Fibroblast of skin of left biceps (primary cell): ENCODE measurements around the gene APOBEC3B.
"Not testable (repeated sequence)": the region's sequence is repeated elsewhere in the genome, so short reads cannot be mapped to it uniquely, and the experiment has no call there.

Experiments
- DNase-seq, 2 experiments: peaks; one replicate each; pipeline ENCODE4 v3.0.0-alpha.2; 2013; ENCODE audit warnings: low read depth in 2 of 2

APOBEC3B gene

GRCh38 chr22:38981992-38982927 is at the start of gene APOBEC3B:
Gene APOBEC3B (plus strand): TSS chr22:38982347. CDS start chr22:38982454, 107 bp downstream.
- DNase-seq, result peak; percentile 73 to 76

GRCh38 chr22:38935023-38935422 is 47.1 kb upstream of the APOBEC3B start:
- DNase-seq, result no peak

DNA sequence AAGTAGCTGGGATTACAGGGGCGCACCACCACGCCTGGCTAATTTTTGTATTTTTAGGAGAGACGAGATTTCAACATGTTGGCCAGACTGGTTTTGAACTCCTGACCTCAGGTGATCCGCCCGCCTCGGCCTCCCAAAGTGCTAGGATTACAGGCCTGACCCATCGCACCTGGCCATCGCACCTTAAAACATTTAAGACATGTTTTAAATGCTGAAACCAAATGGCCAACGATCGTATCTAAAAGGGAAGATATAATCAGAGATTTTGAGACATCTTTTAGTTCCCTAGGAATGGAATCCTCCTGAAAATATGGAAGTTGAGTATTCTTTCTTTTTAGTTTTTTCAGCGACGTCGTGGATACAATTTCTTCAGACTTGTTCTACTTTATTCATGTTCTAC is 46.5 kb upstream of the APOBEC3B start:
- no peak for DNase-seq

DNA sequence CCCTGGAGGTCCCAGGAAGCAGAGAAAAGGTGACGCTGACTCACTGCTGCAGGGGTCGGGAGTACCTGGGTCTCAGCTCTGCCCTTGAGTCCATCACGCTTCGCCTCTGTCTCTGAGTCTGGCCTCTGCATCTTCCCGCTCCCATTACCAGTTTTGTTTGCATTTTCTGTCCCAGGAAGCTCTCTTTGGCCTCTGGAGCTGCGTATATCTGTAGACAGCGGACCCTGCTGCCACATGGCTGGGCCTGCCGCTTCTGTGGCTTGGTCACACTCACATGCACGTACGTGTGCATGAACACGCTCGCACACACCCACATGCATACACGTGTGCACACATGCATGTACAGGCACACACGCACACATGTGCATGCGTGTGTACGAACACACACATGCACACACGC is 45.6 kb upstream of the APOBEC3B start:
- DNase-seq, result no peak

- no peak for DNase-seq
Observed at GRCh38 chr22:38937036-38937435, 45.1 kb upstream of the APOBEC3B start.

- no peak for DNase-seq
Observed at GRCh38 chr22:38937541-38937940, 44.6 kb upstream of the APOBEC3B start.

DNA sequence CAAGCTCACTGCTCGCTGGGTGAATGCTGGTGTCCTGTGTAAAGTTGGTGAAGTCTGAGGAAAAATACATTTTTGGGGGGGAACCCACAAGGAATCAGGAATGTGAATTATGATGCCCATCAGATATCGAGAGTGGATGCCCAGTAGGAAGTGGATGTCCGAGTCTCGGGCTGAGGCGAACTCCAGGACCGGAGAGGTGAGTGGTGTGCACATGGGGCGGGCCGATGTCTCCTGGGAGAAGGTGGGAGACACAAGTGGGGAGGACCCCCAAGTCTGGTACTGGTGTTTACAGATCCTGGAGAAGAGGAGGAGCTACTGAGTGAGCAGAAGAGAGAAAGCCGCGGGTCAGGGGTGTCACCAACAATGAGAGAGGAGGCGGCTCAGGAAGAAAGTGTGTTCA is 43.9 kb upstream of the APOBEC3B start:
- no peak for DNase-seq

GRCh38 chr22:38938925-38939324 is 43.2 kb upstream of the APOBEC3B start:
- DNase-seq, result no peak

DNA sequence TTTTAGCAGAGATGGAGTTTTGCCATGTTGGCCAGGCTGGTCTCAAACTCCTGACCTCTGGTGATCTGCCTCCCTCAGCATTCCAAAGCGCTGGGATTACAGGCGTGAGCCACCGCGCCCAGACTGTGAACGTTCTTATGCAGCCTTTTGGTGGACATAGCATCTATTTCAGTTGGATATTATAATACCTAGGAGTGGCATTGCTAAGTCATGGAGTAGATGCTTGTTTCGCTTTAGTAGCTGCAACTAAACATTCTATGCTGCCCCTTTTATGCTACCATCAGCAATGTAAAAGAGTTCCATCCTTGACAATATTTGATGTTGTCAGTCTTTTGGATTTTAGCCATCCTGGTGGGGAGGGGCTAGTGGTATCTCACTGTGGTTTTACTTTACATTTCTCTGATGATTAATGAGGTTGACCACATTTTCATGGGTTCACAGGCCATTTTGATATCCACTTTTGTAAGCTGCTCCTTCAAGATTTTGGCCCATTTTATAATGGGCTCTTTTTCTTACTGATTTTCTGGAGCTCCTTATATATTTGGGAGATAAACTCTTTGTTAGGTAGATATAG is 41.2 kb upstream of the APOBEC3B start:
- no peak for DNase-seq

- no peak for DNase-seq
Observed at GRCh38 chr22:38941488-38941987, 40.6 kb upstream of the APOBEC3B start.

- no peak for DNase-seq
Observed at GRCh38 chr22:38942702-38943101, 39.4 kb upstream of the APOBEC3B start.

DNA sequence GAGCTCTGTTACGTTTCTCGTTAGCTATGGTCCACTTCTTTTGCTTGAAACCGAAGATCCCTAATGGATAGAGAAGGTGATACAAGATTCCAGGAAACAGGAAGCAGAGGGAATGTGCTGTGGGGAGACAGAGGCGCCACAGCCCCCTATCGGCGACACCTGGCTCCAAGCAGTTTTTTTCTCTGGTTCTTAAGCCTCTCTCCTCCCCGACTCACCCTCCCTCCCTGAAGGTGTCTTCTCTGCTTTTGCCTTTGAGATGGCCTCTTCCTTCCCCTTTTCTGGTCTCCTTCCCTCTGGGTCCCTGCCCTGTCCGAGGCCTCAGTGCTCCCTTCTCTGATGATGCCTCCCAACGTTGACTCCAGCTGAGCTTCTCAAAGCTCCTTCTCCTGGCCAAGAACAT is 38.9 kb upstream of the APOBEC3B start:
- DNase-seq, result no peak

GRCh38 chr22:38943882-38944281 is 38.3 kb upstream of the APOBEC3B start:
- no peak for DNase-seq

DNA sequence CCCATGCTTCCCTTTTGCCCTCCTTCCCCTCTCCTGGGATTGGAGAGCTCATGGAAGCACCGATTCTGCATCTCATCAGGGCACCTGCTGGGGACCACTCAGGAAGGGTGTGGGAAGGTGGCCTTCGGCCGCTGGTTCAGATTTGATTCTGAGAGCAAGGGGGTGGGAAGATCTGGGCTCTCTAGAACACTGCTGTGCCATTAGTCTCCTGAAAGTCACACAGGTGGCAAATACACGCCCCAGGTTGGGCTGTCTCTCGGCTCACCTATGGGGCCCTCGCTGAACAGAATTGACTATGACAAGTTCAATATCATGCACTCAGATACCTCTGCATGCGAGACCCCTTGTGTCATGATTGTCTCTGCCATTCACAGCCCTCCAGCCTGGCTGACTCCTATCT is 37.5 kb upstream of the APOBEC3B start:
- no peak for DNase-seq

DNA sequence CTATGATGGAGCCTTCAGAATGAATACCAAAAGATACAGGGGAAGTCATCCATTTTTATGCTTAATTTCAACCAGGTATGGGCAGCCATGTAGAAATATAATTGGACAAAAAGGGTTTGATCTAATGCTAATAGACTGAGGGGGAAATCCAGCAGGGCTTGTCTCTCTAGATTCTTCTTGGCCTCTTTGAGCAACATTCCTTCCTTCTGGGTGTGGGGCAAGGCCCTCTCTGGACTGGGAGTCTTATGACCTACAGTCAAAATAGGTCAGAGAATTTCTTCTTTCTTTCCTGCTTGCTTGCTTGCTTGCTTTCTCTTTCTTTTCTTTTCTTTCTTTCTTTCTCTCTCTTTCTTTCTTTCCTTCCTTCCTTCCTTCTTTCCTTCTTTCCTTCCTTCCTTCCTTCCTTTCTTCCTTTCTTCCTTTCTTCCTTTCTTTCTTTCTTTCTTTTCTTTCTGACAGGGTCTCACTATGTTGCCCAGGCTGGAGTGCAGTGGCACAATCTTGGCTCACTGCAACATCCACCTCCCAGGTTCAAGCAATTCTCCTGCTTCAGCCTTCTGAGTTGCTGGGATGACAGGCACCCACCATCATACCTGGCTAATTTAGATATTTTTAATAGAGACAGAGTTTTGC is 36.3 kb upstream of the APOBEC3B start:
- not testable (repeated sequence) for DNase-seq

GRCh38 chr22:38946771-38947170 is 35.4 kb upstream of the APOBEC3B start:
- no peak for DNase-seq

DNA sequence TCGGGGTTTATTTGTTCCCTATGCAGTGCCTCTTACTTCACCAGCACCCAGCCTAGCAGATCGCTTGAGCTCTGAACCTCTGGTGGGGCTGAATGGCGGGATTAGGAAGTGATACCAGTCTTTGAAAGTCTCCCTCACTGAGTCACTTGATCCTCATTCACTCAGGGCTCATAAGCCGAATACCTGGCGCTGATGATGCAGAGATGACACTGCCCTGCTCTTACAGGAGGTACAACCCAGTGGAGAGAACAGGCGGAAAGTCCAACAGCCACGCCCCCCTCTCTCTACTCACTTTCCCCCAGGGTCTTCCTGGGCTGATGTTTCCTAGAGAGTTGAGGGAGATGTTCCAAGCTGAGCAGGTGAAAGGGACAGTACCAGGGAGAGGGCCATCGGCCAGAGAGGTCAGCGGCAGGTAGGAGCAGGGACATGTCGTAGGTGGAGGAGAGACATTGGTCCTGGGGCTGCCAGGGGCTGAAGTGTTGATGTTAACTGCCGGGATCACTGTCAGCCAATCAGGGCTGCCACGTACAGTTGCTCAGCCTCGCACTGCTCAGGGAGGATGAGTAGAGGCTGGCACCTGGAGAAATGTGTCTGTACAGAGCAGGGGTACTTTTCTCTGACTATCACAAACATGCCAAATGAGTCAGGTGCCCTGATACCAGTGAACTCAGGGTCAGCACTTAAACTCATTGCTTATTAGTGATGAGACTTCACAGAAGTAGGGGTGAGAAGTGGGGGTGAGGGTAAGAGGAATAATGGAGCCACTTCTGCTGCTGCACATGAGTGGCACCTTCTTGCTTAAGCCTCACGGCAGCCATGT is 34.6 kb upstream of the APOBEC3B start:
- DNase-seq, result no peak

DNA sequence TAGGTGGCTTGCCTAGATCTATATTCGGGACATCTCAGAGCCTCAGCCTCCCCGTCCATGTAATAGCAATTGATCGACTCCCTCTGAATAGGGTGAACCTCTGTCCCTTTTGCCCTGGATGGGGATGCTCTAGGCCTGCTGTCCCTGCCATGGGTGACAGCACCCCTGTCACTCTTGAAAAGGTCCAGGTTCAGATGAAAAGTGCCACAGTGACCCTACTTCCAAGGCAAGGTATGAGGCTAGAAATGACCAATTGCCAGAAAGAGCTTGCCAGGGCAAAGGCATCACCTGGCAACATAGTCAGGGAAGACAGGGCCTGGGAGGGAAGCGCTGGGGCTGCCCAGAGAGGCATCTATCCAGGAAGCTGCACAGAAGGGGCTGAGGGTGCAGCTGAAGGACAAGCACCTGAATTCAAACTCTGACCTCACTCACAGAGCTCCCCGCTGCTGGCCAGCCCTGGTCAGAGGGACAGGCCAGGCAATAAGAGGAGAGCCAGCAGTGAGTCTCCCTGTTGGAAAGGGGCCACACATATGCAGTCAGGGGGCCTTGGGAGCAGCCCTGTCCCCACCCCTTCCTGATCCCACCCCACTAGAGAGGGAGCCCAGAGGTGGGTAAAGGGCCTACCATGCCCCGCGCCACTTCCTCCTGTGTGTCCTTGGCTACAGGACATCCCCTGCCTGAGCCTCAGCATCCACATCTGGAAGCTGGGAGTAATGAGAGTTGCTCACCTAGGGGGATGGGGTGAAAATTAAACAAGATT is 33.8 kb upstream of the APOBEC3B start:
- DNase-seq, result no peak

GRCh38 chr22:38949889-38950405 is 32.2 kb upstream of the APOBEC3B start:
- DNase-seq, result no peak

DNA sequence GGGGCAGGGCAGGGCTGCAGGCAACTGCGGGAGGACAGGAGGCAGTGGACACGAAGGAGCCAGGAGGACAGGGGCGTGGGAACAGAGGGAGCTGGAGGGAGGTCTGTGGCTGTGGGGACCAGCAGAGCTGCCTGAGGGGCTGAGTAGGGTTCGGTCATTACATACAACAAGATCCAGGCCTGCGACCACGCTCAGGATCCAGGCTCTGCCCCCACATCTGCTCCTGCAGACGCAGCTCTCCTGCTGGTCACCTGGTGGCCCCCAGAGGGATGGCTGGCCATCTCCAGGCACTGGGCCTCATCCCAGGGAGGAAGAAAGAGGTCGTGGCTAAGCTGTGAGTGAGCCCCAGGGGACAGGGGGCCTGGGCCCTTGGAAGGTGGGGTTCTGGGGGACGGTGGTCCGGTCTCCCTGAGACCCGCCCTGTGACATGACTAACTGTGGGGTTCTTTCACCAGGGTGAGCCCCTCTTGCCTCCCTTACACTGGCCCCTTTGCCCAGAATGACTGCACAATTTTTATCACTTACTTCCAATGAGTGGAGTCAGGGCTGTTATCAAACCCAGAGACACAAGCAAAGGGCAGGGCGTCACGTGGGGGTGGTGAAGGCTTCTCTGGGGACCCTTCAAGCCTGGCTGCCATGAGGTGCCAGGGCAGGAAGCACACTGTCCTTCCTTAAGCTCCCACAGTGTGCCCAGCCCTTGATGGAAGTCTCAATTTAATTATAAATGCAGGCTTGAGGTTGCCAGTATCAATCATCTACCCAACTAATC is 31.4 kb upstream of the APOBEC3B start:
- DNase-seq, result no peak
